Measurements from ENCODE around the gene GATD1.
"Not testable (repeated sequence)": the region's sequence is repeated elsewhere in the genome, so short reads cannot be mapped to it uniquely, and the experiment has no call there.

GATD1 gene

DNA sequence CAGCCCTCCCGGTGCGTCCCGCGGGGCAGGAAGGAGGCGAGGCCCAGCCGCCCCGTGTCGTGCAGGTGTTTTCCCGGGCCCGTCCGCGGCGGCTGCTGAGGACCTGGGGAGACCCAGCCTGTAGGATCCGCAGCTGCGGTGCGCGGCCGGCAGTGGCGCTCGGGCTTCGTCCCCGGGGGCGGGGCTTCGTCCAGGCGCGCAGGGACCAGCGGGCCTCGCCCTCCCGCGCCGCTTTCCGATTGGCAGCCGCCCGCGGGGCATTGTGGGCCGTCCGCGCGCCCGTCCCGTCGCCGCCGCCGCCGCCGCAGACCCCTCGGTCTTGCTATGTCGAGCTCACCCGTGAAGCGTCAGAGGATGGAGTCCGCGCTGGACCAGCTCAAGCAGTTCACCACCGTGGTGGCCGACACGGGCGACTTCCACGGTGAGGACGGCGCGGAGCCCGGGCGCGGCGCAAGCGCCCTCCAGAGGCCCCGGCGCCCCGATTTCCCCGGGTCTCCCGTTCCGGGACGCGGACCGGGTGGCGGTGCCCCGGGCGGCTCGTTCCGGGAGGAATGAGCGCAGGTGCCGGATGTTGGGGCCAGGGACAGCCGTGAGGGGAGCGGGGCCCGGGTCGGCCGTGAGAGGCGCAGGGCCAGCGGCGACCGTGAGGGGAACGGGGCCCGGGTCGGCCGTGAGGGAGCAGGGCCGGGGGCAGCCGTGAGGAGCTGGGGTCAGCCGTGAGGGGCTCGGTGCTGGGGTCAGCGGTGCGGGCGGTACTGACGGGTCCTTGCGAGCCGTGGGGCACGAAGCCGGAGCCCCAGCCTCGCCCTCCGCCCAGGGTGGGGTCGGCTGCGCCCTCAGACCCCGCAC lies 29.9 kb downstream of the GATD1 start, which contains the start of gene TALDO1:
Gene TALDO1, plus strand, starts transcription at position 307 of the 849 bp plus-strand sequence. Its CDS starts 18 bp downstream, at position 325.
- peak; percentile 99 for DNase-seq (ENCODE audit: low spot score)
- TF ChIP-seq, protein P1, sequence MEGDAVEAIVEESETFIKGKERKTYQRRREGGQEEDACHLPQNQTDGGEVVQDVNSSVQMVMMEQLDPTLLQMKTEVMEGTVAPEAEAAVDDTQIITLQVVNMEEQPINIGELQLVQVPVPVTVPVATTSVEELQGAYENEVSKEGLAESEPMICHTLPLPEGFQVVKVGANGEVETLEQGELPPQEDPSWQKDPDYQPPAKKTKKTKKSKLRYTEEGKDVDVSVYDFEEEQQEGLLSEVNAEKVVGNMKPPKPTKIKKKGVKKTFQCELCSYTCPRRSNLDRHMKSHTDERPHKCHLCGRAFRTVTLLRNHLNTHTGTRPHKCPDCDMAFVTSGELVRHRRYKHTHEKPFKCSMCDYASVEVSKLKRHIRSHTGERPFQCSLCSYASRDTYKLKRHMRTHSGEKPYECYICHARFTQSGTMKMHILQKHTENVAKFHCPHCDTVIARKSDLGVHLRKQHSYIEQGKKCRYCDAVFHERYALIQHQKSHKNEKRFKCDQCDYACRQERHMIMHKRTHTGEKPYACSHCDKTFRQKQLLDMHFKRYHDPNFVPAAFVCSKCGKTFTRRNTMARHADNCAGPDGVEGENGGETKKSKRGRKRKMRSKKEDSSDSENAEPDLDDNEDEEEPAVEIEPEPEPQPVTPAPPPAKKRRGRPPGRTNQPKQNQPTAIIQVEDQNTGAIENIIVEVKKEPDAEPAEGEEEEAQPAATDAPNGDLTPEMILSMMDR (IDR thresholded peaks at IDR 0.05; ENCODE audit: extremely low read depth, missing control alignments), result peak; percentile 3

DNA sequence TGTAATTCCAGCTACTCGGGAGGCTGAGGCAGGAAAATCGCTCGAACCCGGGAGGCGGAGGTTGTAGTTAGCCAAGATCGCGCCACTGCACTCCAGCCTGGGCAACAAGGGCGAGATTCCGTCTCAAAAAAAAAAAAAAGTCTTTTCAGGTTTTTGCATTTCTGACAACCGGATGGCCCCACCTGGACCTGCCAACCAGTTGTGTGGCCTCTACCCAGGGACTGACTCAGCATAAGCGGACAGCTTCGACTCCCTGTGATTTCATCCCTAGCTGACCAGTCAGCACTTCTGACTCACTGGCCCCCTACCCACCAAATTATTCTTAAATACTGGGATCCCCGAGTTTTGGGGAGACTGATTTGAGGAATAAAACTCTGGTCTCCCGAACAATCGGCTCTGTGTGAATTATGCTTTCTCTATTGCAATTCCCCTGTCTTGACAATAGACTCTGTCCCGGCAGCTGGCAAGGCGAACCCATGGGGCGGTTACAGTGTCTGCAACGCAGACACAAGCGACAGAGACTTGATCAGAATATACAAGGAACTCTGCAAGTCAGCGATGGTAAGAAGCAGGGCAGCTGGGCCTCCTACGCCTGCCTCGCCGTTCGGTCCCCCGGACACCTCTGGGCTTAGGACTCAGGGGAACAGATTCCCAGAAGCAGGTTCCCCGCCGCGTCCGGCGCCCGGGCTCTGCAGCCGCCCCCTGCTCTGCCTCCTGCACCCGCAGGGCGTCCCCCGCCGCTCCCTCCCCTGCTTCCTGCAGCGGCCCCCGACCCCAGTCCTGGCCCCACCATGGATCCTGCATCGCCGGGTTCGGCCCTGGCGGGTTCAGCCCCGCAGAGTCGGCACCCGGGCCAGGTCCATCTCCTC lies 30.8 kb downstream of the GATD1 start:
- TF ChIP-seq, protein P1 (IDR thresholded peaks at IDR 0.05; ENCODE audit: extremely low read depth, missing control alignments), result no peak
- DNase-seq (ENCODE audit: low spot score), result no peak

DNA sequence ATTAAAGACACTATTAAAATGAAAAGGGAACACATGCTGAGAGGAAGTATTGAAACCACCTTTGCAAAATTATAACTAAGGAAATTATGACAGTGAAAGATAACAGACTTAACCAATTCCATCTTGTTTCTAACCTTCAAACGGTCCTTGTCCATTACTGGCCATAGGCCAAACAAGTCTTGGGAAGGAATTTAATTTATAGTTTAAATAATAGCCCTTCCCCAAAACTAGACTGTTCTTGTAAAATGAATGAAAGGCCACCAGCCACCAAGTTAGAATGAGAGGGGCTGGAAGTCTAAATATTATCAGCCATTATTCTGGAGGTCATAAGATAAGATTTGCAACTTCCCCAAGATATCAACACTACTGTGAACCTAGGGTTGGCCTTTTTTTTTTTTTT lies 31.9 kb downstream of the GATD1 start:
- TF ChIP-seq, protein P1 (IDR thresholded peaks at IDR 0.05; ENCODE audit: extremely low read depth, missing control alignments), result no peak
- no peak for DNase-seq (ENCODE audit: low spot score)

DNA sequence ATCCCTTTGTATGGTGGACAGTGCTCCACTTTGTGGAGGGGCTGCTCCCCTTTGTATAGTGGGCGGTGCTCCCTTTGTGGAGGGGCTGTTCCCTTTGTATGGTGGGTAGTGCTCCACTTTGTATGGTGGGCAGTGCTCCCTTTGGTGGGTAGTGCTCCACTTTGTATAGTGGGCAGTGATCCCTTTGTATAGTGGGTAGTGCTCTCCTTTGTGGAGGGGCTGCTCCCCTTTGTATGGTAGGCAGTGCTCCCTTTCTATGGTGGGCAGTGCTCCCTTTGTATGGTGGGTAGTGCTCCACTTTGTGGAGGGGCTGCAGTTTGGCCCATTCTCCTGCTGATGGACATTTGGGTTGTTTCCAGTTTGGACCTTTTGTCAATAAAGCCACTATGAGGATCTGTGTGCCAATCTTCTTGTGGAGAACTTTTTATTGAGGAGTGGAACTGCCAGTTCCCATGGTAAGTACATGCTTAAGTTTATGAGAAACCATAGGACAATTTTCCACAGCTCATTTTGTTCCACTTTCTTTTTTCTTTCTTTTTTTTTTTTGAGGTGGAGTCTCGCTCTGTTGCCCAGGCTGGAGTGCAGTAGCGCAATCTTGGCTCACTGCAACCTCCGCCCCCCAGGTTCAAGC lies 34.6 kb downstream of the GATD1 start:
- TF ChIP-seq, protein P1 (IDR thresholded peaks at IDR 0.05; ENCODE audit: extremely low read depth, missing control alignments), result no peak
- DNase-seq (ENCODE audit: low spot score), result no peak

DNA sequence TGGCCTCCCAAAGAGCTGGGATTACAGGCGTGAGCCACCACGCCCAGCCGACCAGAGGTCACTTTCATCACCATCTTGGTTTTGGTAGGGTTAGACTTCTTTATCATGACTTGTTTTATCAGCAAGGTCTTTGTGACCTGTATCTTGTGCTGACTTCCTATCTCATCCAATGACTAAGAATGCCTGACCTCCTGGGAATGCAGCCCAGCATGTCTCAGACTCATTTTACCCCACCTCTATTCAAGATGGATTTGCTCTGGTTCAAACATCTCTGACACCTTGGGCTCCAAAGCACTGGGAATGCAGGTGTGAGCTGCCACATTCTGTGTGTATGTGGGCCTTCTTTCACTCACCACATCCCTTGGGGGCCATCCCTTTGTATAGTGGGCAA lies 35.1 kb downstream of the GATD1 start:
- no peak for DNase-seq (ENCODE audit: low spot score)
- TF ChIP-seq, protein P1 (IDR thresholded peaks at IDR 0.05; ENCODE audit: extremely low read depth, missing control alignments), result no peak

DNA sequence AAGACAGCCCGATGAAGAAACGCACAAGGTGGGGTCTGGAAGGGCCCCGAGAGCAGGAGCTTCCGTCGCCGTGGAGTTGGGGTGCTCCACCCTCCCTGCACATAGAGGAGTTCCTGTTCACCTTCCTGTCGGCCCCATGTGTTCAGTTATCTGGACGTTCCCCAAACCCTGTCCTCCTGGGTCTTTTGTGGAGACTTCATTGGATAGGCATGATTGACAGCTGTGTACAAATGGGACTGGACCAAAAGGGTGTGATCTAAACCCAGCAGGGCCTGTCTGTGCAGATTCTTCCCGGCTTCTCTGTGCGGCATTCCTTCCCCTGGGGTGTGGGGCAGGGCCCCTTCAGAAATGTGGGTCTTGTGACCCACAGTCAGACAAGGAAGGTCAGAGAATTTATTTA lies 39.4 kb downstream of the GATD1 start:
- not testable (repeated sequence) for DNase-seq (ENCODE audit: low spot score)

DNA sequence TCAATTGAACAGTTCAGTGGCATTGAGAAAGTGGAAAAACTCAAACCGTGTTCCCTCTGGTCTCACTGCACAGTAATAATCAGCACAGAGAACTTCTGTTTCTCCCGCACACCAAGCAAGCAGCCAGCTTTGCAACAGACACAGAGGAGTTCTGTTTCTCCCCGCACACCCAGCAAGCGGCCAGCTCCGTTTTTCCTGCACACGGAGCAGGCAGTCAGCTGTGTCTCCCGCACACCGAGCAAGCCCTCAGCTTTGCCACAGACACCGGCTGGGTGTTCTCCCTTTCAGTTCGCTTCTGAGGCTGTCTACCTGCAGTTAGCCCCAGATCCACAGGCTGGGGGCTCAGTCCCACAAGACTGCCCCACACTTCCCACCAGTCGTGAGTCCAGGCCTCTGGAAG lies 39.9 kb downstream of the GATD1 start:
- DNase-seq (ENCODE audit: low spot score), result no peak
- TF ChIP-seq, protein P1 (IDR thresholded peaks at IDR 0.05; ENCODE audit: extremely low read depth, missing control alignments), result no peak

DNA sequence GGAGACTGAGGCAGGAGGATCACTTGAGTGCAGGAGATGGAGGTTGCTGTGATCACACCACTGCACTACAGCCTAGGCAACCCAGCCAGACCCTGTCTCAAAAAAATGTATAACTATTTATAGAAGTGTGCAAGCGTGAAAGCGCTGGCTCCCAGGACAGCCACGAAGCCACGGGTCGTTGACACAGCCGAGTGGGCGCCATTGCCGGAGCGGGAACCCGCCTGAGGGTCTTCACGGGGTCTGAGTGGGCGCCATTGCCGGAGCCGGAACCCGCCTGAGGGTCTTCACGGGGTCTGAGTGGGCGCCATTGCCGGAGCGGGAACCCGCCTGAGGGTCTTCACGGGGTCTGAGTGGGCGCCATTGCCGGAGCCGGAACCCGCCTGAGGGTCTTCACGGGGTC lies 42.7 kb downstream of the GATD1 start:
- DNase-seq (ENCODE audit: low spot score), result not testable (repeated sequence)
